ENCODE data around the gene LRRC18.

The LRRC18 gene

GRCh38 chr10:48906841-48907240 lies 32.8 kb downstream of the LRRC18 start:
- no peak for DNase-seq

- DNase-seq, result no peak
Observed at GRCh38 chr10:48905311-48905710, 34.3 kb downstream of the LRRC18 start.

GRCh38 chr10:48904861-48905260 lies 34.8 kb downstream of the LRRC18 start:
- DNase-seq, result no peak

GRCh38 chr10:48903151-48903550 lies 36.5 kb downstream of the LRRC18 start:
- DNase-seq, result no peak

GRCh38 chr10:48902096-48902495 lies 37.5 kb downstream of the LRRC18 start:
- DNase-seq, result no peak

GRCh38 chr10:48901319-48901718 lies 38.3 kb downstream of the LRRC18 start:
- DNase-seq, result no peak

GRCh38 chr10:48900371-48900801 lies 39.3 kb downstream of the LRRC18 start:
- DNase-seq, result no peak

GRCh38 chr10:48899781-48900180 lies 39.9 kb downstream of the LRRC18 start:
- DNase-seq, result no peak

GRCh38 chr10:48898426-48898825 lies 41.2 kb downstream of the LRRC18 start:
- DNase-seq, result no peak

- DNase-seq, result no peak
Observed at GRCh38 chr10:48897441-48897790, 42.2 kb downstream of the LRRC18 start.

GRCh38 chr10:48896756-48897440 lies 42.7 kb downstream of the LRRC18 start:
- no peak for DNase-seq

- no peak for DNase-seq
Observed at GRCh38 chr10:48895803-48896195, 43.8 kb downstream of the LRRC18 start.

GRCh38 chr10:48894911-48895802 lies 44.5 kb downstream of the LRRC18 start:
- no peak for DNase-seq

GRCh38 chr10:48890888-48891850 lies 48.5 kb downstream of the LRRC18 start:
- no peak for DNase-seq

- DNase-seq, result no peak
Observed at GRCh38 chr10:48887982-48888381, 51.7 kb downstream of the LRRC18 start.

GRCh38 chr10:48885376-48885775 lies 54.3 kb downstream of the LRRC18 start:
- no peak for DNase-seq

- no peak for DNase-seq
Observed at GRCh38 chr10:48884179-48885045, 55.2 kb downstream of the LRRC18 start.

GRCh38 chr10:48883701-48884100 lies 55.9 kb downstream of the LRRC18 start:
- no peak for DNase-seq

- DNase-seq, result no peak
Observed at GRCh38 chr10:48882881-48883280, 56.8 kb downstream of the LRRC18 start.

GRCh38 chr10:48881937-48882336 lies 57.7 kb downstream of the LRRC18 start:
- DNase-seq, result no peak

GRCh38 chr10:48880016-48880705 lies 59.5 kb downstream of the LRRC18 start:
- DNase-seq, result no peak
